ENCODE measurements around the gene UBE2O. TPM values are rescaled to one million over a fixed set of nuclear protein-coding genes. Genes with fewer than 3 reads are reported as not detected.

The UBE2O gene
- 10 to 100 TPM; 13.1 to 71.5 TPM for total RNA-seq
- 1 to 10 TPM; 3.3 to 5.4 TPM for polyA plus RNA-seq

- no peak for TF ChIP-seq EGR1 (IDR thresholded peaks at IDR 0.05; ENCODE audit: low read depth in 2 of 2)
- TF ChIP-seq, protein P1, sequence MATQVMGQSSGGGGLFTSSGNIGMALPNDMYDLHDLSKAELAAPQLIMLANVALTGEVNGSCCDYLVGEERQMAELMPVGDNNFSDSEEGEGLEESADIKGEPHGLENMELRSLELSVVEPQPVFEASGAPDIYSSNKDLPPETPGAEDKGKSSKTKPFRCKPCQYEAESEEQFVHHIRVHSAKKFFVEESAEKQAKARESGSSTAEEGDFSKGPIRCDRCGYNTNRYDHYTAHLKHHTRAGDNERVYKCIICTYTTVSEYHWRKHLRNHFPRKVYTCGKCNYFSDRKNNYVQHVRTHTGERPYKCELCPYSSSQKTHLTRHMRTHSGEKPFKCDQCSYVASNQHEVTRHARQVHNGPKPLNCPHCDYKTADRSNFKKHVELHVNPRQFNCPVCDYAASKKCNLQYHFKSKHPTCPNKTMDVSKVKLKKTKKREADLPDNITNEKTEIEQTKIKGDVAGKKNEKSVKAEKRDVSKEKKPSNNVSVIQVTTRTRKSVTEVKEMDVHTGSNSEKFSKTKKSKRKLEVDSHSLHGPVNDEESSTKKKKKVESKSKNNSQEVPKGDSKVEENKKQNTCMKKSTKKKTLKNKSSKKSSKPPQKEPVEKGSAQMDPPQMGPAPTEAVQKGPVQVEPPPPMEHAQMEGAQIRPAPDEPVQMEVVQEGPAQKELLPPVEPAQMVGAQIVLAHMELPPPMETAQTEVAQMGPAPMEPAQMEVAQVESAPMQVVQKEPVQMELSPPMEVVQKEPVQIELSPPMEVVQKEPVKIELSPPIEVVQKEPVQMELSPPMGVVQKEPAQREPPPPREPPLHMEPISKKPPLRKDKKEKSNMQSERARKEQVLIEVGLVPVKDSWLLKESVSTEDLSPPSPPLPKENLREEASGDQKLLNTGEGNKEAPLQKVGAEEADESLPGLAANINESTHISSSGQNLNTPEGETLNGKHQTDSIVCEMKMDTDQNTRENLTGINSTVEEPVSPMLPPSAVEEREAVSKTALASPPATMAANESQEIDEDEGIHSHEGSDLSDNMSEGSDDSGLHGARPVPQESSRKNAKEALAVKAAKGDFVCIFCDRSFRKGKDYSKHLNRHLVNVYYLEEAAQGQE (IDR thresholded peaks at IDR 0.05), result no peak
- TF ChIP-seq FOXA2 (IDR thresholded peaks at IDR 0.05), result no peak
- TF ChIP-seq HNF4A (conservative IDR thresholded peaks at IDR 0.05), result no peak
- TF ChIP-seq TAF1 (conservative IDR thresholded peaks at IDR 0.05), result no peak
- TF ChIP-seq, protein P2, sequence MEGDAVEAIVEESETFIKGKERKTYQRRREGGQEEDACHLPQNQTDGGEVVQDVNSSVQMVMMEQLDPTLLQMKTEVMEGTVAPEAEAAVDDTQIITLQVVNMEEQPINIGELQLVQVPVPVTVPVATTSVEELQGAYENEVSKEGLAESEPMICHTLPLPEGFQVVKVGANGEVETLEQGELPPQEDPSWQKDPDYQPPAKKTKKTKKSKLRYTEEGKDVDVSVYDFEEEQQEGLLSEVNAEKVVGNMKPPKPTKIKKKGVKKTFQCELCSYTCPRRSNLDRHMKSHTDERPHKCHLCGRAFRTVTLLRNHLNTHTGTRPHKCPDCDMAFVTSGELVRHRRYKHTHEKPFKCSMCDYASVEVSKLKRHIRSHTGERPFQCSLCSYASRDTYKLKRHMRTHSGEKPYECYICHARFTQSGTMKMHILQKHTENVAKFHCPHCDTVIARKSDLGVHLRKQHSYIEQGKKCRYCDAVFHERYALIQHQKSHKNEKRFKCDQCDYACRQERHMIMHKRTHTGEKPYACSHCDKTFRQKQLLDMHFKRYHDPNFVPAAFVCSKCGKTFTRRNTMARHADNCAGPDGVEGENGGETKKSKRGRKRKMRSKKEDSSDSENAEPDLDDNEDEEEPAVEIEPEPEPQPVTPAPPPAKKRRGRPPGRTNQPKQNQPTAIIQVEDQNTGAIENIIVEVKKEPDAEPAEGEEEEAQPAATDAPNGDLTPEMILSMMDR (IDR thresholded peaks at IDR 0.05; ENCODE audit: low read depth, low read length, missing input control), result no peak
- no peak for TF ChIP-seq RXRA (IDR thresholded peaks at IDR 0.05)
- no peak for TF ChIP-seq JUND (IDR thresholded peaks at IDR 0.05)
- Histone ChIP-seq H3K27ac (ENCODE audit: low read depth in 1 of 2, low read length in 2 of 2) (peak within 1 kb of the TSS; percentile 68 to 71), H3K4me3 (ENCODE audit: low read depth in 1 of 3, low read length in 3 of 3) (peak within 1 kb of the TSS; percentile 75 to 98 (median 80)), H3K36me3 (ENCODE audit: control insufficient read depth in 4 of 4, insufficient read depth in 3 of 4, low read depth in 1 of 4, low read length in 3 of 4) (no peaks in the 10 kb centered on the region), H3K4me1 (ENCODE audit: control insufficient read depth in 4 of 4, insufficient read depth in 4 of 4, low read length in 3 of 4) (peaks cover 0 to 12% (median 11%) of the 10 kb centered on the region in 4 donors), H3K27me3 (ENCODE audit: control insufficient read depth in 4 of 4, insufficient read depth in 4 of 4, low read length in 3 of 4) (no peaks in the 10 kb centered on the region), H3K9me3 (ENCODE audit: control insufficient read depth in 4 of 4, low read length in 3 of 4) (no peaks in the 10 kb centered on the region), H3K9ac (ENCODE audit: low read depth in 1 of 2, low read length in 2 of 2) (peak within 1 kb of the TSS in 1 of 2 donors; percentile 69)
- WGBS, result under 1% methylated on average over 101 of the region's 101 CpGs
- peak; percentile 95 for DNase-seq (ENCODE audit: low spot score)
These were observed at the start of gene UBE2O for GRCh38 chr17:76452660-76453430. UBE2O (minus strand) TSS chr17:76453152; CDS start chr17:76453141, 11 bp downstream.

GRCh38 chr17:76501827-76502307, 48.9 kb upstream of the UBE2O start:
- no peaks in the 10 kb centered on the region for H3K9me3 ChIP-seq (ENCODE audit: control insufficient read depth in 4 of 4, low read length in 3 of 4)

More at GRCh38 chr17:76501827-76502307, 48.9 kb upstream of the UBE2O start:
- DNase-seq (ENCODE audit: low spot score), result no peak
- 85% methylated on average over 11 of the region's 11 CpGs for WGBS
- no peak overlapping the region for H3K9ac ChIP-seq (ENCODE audit: low read depth in 1 of 2, low read length in 2 of 2)
- H3K36me3 ChIP-seq (ENCODE audit: control insufficient read depth in 4 of 4, insufficient read depth in 3 of 4, low read depth in 1 of 4, low read length in 3 of 4), result no peaks in the 10 kb centered on the region
- H3K4me3 ChIP-seq (ENCODE audit: low read depth in 1 of 3, low read length in 3 of 3), result no peak overlapping the region
- no peaks in the 10 kb centered on the region for H3K27me3 ChIP-seq (ENCODE audit: control insufficient read depth in 4 of 4, insufficient read depth in 4 of 4, low read length in 3 of 4)
- peaks cover 10 to 44% (median 24%) of the 10 kb centered on the region in 4 donors for H3K4me1 ChIP-seq (ENCODE audit: control insufficient read depth in 4 of 4, insufficient read depth in 4 of 4, low read length in 3 of 4)
- TF ChIP-seq RXRA (IDR thresholded peaks at IDR 0.05) (no peak), HNF4A (conservative IDR thresholded peaks at IDR 0.05) (no peak), HNF4G (IDR thresholded peaks at IDR 0.05) (no peak), YY1 (IDR thresholded peaks at IDR 0.05) (no peak), ATF3 (IDR thresholded peaks at IDR 0.05) (no peak), JUND (IDR thresholded peaks at IDR 0.05) (no peak), GABPA (IDR thresholded peaks at IDR 0.05 in 1 of 2, conservative IDR thresholded peaks at IDR 0.05 in 1 of 2) (no peak), NR2F2 (IDR thresholded peaks at IDR 0.05) (no peak), SP1 (IDR thresholded peaks at IDR 0.05) (no peak), EGR1 (IDR thresholded peaks at IDR 0.05; ENCODE audit: low read depth in 2 of 2) (no peak), FOXA2 (IDR thresholded peaks at IDR 0.05) (no peak), FOXA1 (IDR thresholded peaks at IDR 0.05) (no peak)
- TF ChIP-seq, protein P2 (IDR thresholded peaks at IDR 0.05; ENCODE audit: low read depth, low read length, missing input control), result no peak
- TF ChIP-seq, protein P3, sequence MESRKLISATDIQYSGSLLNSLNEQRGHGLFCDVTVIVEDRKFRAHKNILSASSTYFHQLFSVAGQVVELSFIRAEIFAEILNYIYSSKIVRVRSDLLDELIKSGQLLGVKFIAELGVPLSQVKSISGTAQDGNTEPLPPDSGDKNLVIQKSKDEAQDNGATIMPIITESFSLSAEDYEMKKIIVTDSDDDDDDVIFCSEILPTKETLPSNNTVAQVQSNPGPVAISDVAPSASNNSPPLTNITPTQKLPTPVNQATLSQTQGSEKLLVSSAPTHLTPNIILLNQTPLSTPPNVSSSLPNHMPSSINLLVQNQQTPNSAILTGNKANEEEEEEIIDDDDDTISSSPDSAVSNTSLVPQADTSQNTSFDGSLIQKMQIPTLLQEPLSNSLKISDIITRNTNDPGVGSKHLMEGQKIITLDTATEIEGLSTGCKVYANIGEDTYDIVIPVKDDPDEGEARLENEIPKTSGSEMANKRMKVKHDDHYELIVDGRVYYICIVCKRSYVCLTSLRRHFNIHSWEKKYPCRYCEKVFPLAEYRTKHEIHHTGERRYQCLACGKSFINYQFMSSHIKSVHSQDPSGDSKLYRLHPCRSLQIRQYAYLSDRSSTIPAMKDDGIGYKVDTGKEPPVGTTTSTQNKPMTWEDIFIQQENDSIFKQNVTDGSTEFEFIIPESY (IDR thresholded peaks at IDR 0.05), result no peak
- TF ChIP-seq, protein P1 (IDR thresholded peaks at IDR 0.05), result no peak
- H3K27ac ChIP-seq (ENCODE audit: low read depth in 1 of 2, low read length in 2 of 2), result peak overlapping the region; percentile 56 to 64

All from liver (tissue), 9 donors.